Transverse colon (tissue), 4 donors: ENCODE measurements around the gene FOSB.

Experiments used
- POLR2A ChIP-seq: fragments of 450-650 bp; IDR thresholded peaks from one replicate; pipeline ENCODE4 v1.6.1; 2016; ENCODE audit warnings: antibody characterized with exemption, mild to moderate bottlenecking, moderate library complexity
- POLR2AphosphoS5 ChIP-seq, 3 donors: sonication (generic); formaldehyde crosslinking; IDR thresholded peaks; one replicate each; pipeline ENCODE4 v1.6.1; 2016; ENCODE audit warnings: antibody characterized with exemption in 3 of 3
- TF ChIP-seq, protein P1 (sequence below), 5 experiments: fragments of 200-600 bp in 3 of 5; fragments of 450-650 bp in 2 of 5; sonication (generic) in 3 of 5; IDR thresholded peaks; 1 replicate in 2 of 5; 2 replicates in 3 of 5; pipeline ENCODE4 v1.5.1; 2016 to 2017; ENCODE audit warnings: antibody characterized with exemption in 5 of 5, inconsistent platforms in 3 of 5, mild to moderate bottlenecking in 2 of 5, moderate library complexity in 1 of 5

DNA sequence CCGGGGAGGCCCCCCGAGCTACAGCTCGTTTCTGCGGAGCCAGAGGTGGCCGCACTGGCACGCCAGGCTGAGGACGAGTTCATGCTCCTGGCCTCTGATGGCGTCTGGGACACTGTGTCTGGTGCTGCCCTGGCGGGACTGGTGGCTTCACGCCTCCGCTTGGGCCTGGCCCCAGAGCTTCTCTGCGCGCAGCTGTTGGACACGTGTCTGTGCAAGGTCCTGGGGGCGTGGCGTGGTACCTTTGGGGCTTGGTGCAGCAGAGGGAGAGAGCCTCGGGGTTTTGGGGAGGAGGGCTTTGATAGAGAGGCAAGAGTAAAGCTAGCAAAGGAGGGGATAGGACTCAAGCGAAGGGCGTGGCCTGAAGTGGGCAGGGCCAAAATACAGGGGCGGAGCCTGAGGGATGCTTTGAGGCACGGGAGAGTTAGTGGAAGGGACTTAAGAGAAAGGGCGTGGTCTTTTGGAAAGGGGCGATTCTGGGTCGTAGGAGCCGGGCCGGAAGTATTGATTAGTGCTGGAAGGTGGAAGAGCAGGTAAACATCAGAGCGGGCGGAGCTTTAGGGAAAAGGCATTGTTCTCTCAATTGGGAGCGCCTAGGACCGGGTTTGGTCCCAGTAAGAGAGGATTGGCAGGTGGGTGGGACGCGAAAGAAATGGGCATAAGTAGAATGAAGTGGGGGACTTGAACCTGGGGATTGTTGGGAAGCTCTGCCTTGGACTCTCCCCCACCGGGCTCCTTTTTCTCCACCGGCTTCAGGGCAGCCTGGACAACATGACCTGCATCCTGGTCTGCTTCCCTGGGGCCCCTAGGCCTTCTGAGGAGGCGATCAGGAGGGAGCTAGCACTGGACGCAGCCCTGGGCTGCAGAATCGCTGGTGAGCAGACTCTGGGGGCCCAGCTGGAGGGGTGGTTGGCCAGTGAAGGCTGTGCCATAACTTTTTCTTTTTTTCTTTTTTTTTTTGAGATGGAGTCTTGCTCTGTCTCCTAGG is 31.7 kb downstream of the FOSB start:
- TF ChIP-seq, protein P1, sequence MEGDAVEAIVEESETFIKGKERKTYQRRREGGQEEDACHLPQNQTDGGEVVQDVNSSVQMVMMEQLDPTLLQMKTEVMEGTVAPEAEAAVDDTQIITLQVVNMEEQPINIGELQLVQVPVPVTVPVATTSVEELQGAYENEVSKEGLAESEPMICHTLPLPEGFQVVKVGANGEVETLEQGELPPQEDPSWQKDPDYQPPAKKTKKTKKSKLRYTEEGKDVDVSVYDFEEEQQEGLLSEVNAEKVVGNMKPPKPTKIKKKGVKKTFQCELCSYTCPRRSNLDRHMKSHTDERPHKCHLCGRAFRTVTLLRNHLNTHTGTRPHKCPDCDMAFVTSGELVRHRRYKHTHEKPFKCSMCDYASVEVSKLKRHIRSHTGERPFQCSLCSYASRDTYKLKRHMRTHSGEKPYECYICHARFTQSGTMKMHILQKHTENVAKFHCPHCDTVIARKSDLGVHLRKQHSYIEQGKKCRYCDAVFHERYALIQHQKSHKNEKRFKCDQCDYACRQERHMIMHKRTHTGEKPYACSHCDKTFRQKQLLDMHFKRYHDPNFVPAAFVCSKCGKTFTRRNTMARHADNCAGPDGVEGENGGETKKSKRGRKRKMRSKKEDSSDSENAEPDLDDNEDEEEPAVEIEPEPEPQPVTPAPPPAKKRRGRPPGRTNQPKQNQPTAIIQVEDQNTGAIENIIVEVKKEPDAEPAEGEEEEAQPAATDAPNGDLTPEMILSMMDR (IDR thresholded peaks at IDR 0.05): no peak
- TF ChIP-seq POLR2A (no peak), POLR2AphosphoS5 (IDR thresholded peaks at IDR 0.05) (no peak)
